MM.1S (cell line): ENCODE measurements around the gene RPA3.

Experiments
- DNase-seq: peaks from one replicate; pipeline ENCODE4 v3.0.0-alpha.2; 2015
- H2AFZ ChIP-seq: fragments of 300-600 bp; sonication (generic); 2 replicates; pipeline ENCODE4 v1.6.0; 2016; ENCODE audit warnings: antibody characterized with exemption, low read length
- H3F3A ChIP-seq: fragments of 300-600 bp; sonication (generic); 2 replicates; pipeline ENCODE4 v1.6.1; 2016; ENCODE audit warnings: mild to moderate bottlenecking, antibody characterized with exemption, low read length, moderate library complexity, mixed read lengths; ENCODE audit not compliant: insufficient read depth
- H3K27ac ChIP-seq: fragments of 300-600 bp; sonication (generic); 2 replicates; pipeline ENCODE4 v1.5.1; 2016; ENCODE audit warnings: mild to moderate bottlenecking, low read length
- H3K27me3 ChIP-seq: fragments of 300-600 bp; sonication (generic); replicated peaks from 2 replicates; pipeline ENCODE4 v1.6.0; 2016; ENCODE audit warnings: low read length; ENCODE audit not compliant: insufficient read depth
- H3K36me3 ChIP-seq: fragments of 300-600 bp; sonication (generic); replicated peaks from 2 replicates; pipeline ENCODE4 v1.6.1; 2016; ENCODE audit warnings: mild to moderate bottlenecking, low read length, mixed read lengths; ENCODE audit not compliant: insufficient read depth
- H3K4me1 ChIP-seq: fragments of 300-600 bp; sonication (generic); 2 replicates; pipeline ENCODE4 v1.6.1; 2016; ENCODE audit warnings: low read length, mixed read lengths
- H3K4me2 ChIP-seq: fragments of 300-600 bp; sonication (generic); 2 replicates; pipeline ENCODE4 v1.6.0; 2016; ENCODE audit warnings: low read depth, low read length
- H3K4me3 ChIP-seq: fragments of 300-600 bp; sonication (generic); 2 replicates; pipeline ENCODE4 v1.5.1; 2016; ENCODE audit warnings: low read length, mixed read lengths
- H3K79me2 ChIP-seq: fragments of 300-600 bp; sonication (generic); 2 replicates; pipeline ENCODE4 v1.6.1; 2016; ENCODE audit warnings: mixed run types, low read length, mixed read lengths
- H3K9ac ChIP-seq: fragments of 300-600 bp; sonication (generic); 2 replicates; pipeline ENCODE4 v1.6.1; 2016; ENCODE audit warnings: low read length, mixed read lengths
- H3K9me2 ChIP-seq: fragments of 300-600 bp; sonication (generic); replicated peaks from 2 replicates; pipeline ENCODE4 v1.6.1; 2016; ENCODE audit warnings: mild to moderate bottlenecking, low read length, mixed read lengths; ENCODE audit not compliant: insufficient read depth
- H3K9me3 ChIP-seq: fragments of 300-600 bp; sonication (generic); replicated peaks from 2 replicates; pipeline ENCODE4 v1.6.1; 2016; ENCODE audit warnings: mild to moderate bottlenecking, low read length, mixed read lengths; ENCODE audit not compliant: insufficient read depth
- H4K20me1 ChIP-seq: fragments of 300-600 bp; sonication (generic); 2 replicates; pipeline ENCODE4 v1.6.1; 2016; ENCODE audit warnings: mild to moderate bottlenecking, low read length, moderate library complexity, mixed read lengths; ENCODE audit not compliant: insufficient read depth
- CTCF ChIP-seq: fragments of 300-600 bp; sonication (generic); IDR thresholded peaks from 2 replicates; pipeline ENCODE4 v1.5.1; 2016; ENCODE audit warnings: antibody characterized with exemption, low read length, mixed read lengths
- EZH2 ChIP-seq: fragments of 300-600 bp; sonication (generic); optimal IDR thresholded peaks from 2 replicates; pipeline ENCODE3; 2017; ENCODE audit warnings: low read depth, mild to moderate bottlenecking, antibody characterized with exemption, low read length, mixed read lengths
- EZH2phosphoT487 ChIP-seq: fragments of 300-600 bp; sonication (generic); IDR thresholded peaks from 2 replicates; pipeline ENCODE4 v1.6.1; 2018; ENCODE audit warnings: antibody characterized with exemption, low read length

Gene RPA3

GRCh38 chr7:7670490-7670889 is 47.9 kb downstream of the RPA3 start:
- Histone ChIP-seq H3F3A (peaks cover 8% of the 10 kb centered on the region; the same call in 1 of the 2 replicates), H3K27me3 (no peaks in the 10 kb centered on the region), H4K20me1 (no peaks in the 10 kb centered on the region), H3K4me2 (no peak overlapping the region), H3K4me1 (peaks cover 21% of the 10 kb centered on the region), H3K27ac (no peak overlapping the region), H3K79me2 (no peaks in the 10 kb centered on the region), H2AFZ (no peak overlapping the region), H3K9ac (no peak overlapping the region), H3K4me3 (no peak overlapping the region), H3K9me2 (no peaks in the 10 kb centered on the region), H3K9me3 (no peaks in the 10 kb centered on the region), H3K36me3 (no peaks in the 10 kb centered on the region)
- no peak for DNase-seq
- TF ChIP-seq EZH2phosphoT487 (no peak), EZH2 (no peak), CTCF (no peak)

GRCh38 chr7:7668706-7669105 is 49.7 kb downstream of the RPA3 start:
- H3K4me1 ChIP-seq: peaks cover 21% of the 10 kb centered on the region
- no peaks in the 10 kb centered on the region for H3K36me3 ChIP-seq
- no peaks in the 10 kb centered on the region for H3K9me2 ChIP-seq
- no peak overlapping the region for H2AFZ ChIP-seq
- no peak for TF ChIP-seq EZH2
- no peaks in the 10 kb centered on the region for H4K20me1 ChIP-seq
- H3K4me3 ChIP-seq: no peak overlapping the region
- H3K4me2 ChIP-seq: no peak overlapping the region
- DNase-seq: no peak
- H3K27ac ChIP-seq: no peak overlapping the region
- no peaks in the 10 kb centered on the region for H3K27me3 ChIP-seq
- H3K9me3 ChIP-seq: no peaks in the 10 kb centered on the region
- H3K9ac ChIP-seq: no peak overlapping the region
- no peaks in the 10 kb centered on the region for H3K79me2 ChIP-seq
- H3F3A ChIP-seq: peaks cover 8% of the 10 kb centered on the region; the same call in 1 of the 2 replicates

- no peak overlapping the region for H3K9ac ChIP-seq
- H3K4me2 ChIP-seq: no peak overlapping the region
- no peak overlapping the region for H3K4me3 ChIP-seq
- H3K79me2 ChIP-seq: no peaks in the 10 kb centered on the region
- no peak overlapping the region for H3K27ac ChIP-seq
- no peaks in the 10 kb centered on the region for H3K9me2 ChIP-seq
- H3K9me3 ChIP-seq: no peaks in the 10 kb centered on the region
- H3F3A ChIP-seq: peaks cover 8% of the 10 kb centered on the region; the same call in 1 of the 2 replicates
- no peaks in the 10 kb centered on the region for H3K27me3 ChIP-seq
- H2AFZ ChIP-seq: no peak overlapping the region
- no peak for TF ChIP-seq EZH2phosphoT487
- no peak for TF ChIP-seq CTCF
- TF ChIP-seq EZH2: no peak
- H3K4me1 ChIP-seq: peaks cover 11% of the 10 kb centered on the region
- no peak for DNase-seq
- no peaks in the 10 kb centered on the region for H4K20me1 ChIP-seq
- no peaks in the 10 kb centered on the region for H3K36me3 ChIP-seq
Observed at GRCh38 chr7:7667187-7667586, 51.2 kb downstream of the RPA3 start.

- Histone ChIP-seq H3K27me3 (no peaks in the 10 kb centered on the region), H3F3A (no peaks in the 10 kb centered on the region), H3K4me2 (no peak overlapping the region), H3K4me3 (no peak overlapping the region), H3K36me3 (no peaks in the 10 kb centered on the region), H3K79me2 (no peaks in the 10 kb centered on the region), H3K27ac (no peak overlapping the region), H2AFZ (no peak overlapping the region), H4K20me1 (no peaks in the 10 kb centered on the region), H3K9ac (no peak overlapping the region), H3K9me3 (no peaks in the 10 kb centered on the region), H3K9me2 (no peaks in the 10 kb centered on the region), H3K4me1 (no peaks in the 10 kb centered on the region)
- no peak for DNase-seq
- TF ChIP-seq EZH2: no peak
- no peak for TF ChIP-seq CTCF
- no peak for TF ChIP-seq EZH2phosphoT487
Observed at GRCh38 chr7:7665031-7665430, 53.4 kb downstream of the RPA3 start.
